Adipocyte (in vitro differentiated cells): ENCODE results near the gene RARB.
A peak's percentile ranks its signal among the peaks of the same experiment; 100 is the strongest.

ENCODE experiments used
- DNase-seq: peaks from one replicate; pipeline ENCODE4 v3.0.0-alpha.2; 2015; ENCODE audit warnings: low read depth
- H3K27me3 ChIP-seq: replicated peaks from 2 replicates; pipeline ENCODE4 v1.7.0; 2013; ENCODE audit warnings: mild to moderate bottlenecking, low read length, moderate library complexity; ENCODE audit not compliant: control insufficient read depth, insufficient read depth
- H3K36me3 ChIP-seq: 2 replicates; pipeline ENCODE4 v1.7.0; 2013; ENCODE audit warnings: low read length, mild to moderate bottlenecking, moderate library complexity; ENCODE audit not compliant: control insufficient read depth, insufficient read depth, severe bottlenecking
- H3K4me1 ChIP-seq: 2 replicates; pipeline ENCODE4 v1.7.0; 2013; ENCODE audit warnings: mild to moderate bottlenecking, low read length, moderate library complexity; ENCODE audit not compliant: control insufficient read depth, insufficient read depth
- H3K4me3 ChIP-seq: 2 replicates; pipeline ENCODE4 v1.7.0; 2013; ENCODE audit warnings: mild to moderate bottlenecking, low read length, moderate library complexity
- H3K9ac ChIP-seq: 2 replicates; pipeline ENCODE4 v1.7.0; 2013; ENCODE audit warnings: mild to moderate bottlenecking, low read length, moderate library complexity
- H3K9me3 ChIP-seq: 2 replicates; pipeline ENCODE4 v1.7.0; 2013; ENCODE audit warnings: mild to moderate bottlenecking, low read length, moderate library complexity; ENCODE audit not compliant: control insufficient read depth

The RARB gene

GRCh38 chr3:25493786-25494185 is 65.7 kb downstream of the RARB start:
- Histone ChIP-seq H3K9me3 (peaks cover 89% of the 10 kb centered on the region), H3K27me3 (no peaks in the 10 kb centered on the region), H3K9ac (no peak overlapping the region), H3K4me1 (no peaks in the 10 kb centered on the region), H3K36me3 (no peaks in the 10 kb centered on the region), H3K4me3 (peak overlapping the region; percentile 6)
- DNase-seq = peak; percentile 30

GRCh38 chr3:25495304-25495703 is 67.2 kb downstream of the RARB start:
- Histone ChIP-seq H3K9me3 (peaks cover 88% of the 10 kb centered on the region), H3K27me3 (no peaks in the 10 kb centered on the region), H3K4me1 (no peaks in the 10 kb centered on the region), H3K9ac (no peak overlapping the region), H3K4me3 (no peak overlapping the region), H3K36me3 (no peaks in the 10 kb centered on the region)
- no peak for DNase-seq

GRCh38 chr3:25495726-25496253 is 67.7 kb downstream of the RARB start:
- DNase-seq = no peak
- Histone ChIP-seq H3K9me3 (peaks cover 85% of the 10 kb centered on the region), H3K9ac (no peak overlapping the region), H3K4me1 (no peaks in the 10 kb centered on the region), H3K27me3 (no peaks in the 10 kb centered on the region), H3K36me3 (no peaks in the 10 kb centered on the region), H3K4me3 (no peak overlapping the region)

DNA sequence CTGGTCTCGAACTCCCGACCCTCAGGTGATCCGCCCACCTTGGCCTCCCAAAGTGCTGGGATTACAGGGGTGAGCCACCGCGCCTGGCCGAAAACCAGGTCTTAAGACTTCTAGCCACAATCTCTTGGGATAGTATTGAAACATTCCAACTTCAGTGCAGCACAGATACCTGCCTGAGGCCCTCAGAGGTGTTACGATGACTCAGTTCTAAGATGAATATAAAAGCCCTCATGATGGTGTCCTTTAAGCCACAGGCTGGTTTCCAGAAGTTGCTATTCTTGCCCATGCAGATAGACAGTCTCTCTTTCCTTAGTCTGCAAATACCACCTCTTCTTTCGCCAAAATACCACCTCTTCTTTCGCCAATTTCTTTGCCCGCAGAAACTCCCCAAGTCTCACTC is 69.0 kb downstream of the RARB start:
- no peaks in the 10 kb centered on the region for H3K4me1 ChIP-seq
- H3K9me3 ChIP-seq = peaks cover 83% of the 10 kb centered on the region
- no peaks in the 10 kb centered on the region for H3K27me3 ChIP-seq
- DNase-seq = no peak
- no peak overlapping the region for H3K4me3 ChIP-seq
- H3K36me3 ChIP-seq = no peaks in the 10 kb centered on the region
- no peak overlapping the region for H3K9ac ChIP-seq

- Histone ChIP-seq H3K27me3 (no peaks in the 10 kb centered on the region), H3K36me3 (no peaks in the 10 kb centered on the region), H3K4me1 (no peaks in the 10 kb centered on the region), H3K4me3 (no peak overlapping the region), H3K9me3 (peaks cover 63% of the 10 kb centered on the region), H3K9ac (no peak overlapping the region)
- no peak for DNase-seq
These were observed 72.7 kb downstream of the RARB start for GRCh38 chr3:25500706-25501210.

- Histone ChIP-seq H3K9ac (no peak overlapping the region), H3K36me3 (no peaks in the 10 kb centered on the region), H3K4me1 (no peaks in the 10 kb centered on the region), H3K27me3 (no peaks in the 10 kb centered on the region), H3K9me3 (peaks cover 51% of the 10 kb centered on the region), H3K4me3 (no peak overlapping the region)
- DNase-seq = no peak
These were observed 74.2 kb downstream of the RARB start for GRCh38 chr3:25502233-25502632.

DNA sequence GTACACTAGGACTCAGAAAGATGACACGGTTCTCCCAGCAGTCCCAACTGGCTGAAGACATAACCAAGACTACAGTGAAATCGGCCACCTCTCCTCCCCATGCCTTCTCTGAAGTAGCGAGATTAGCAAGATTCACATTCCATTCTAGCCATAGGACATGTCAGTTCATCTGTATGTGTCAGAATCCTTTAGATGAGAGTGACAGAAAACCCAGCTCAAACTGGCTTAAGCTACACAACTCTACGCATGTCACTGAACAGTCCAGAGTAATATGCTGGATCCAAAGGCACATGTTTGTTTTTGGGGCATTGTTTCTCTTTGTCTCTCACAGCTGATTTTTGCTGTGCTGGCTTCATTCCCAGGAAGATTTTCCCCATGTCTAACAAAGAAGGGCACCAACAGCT is 75.8 kb downstream of the RARB start:
- H3K4me3 ChIP-seq = no peak overlapping the region
- no peak overlapping the region for H3K9ac ChIP-seq
- H3K27me3 ChIP-seq = no peaks in the 10 kb centered on the region
- peaks cover 39% of the 10 kb centered on the region for H3K9me3 ChIP-seq
- H3K4me1 ChIP-seq = peaks cover 9% of the 10 kb centered on the region
- H3K36me3 ChIP-seq = no peaks in the 10 kb centered on the region
- DNase-seq = no peak

DNA sequence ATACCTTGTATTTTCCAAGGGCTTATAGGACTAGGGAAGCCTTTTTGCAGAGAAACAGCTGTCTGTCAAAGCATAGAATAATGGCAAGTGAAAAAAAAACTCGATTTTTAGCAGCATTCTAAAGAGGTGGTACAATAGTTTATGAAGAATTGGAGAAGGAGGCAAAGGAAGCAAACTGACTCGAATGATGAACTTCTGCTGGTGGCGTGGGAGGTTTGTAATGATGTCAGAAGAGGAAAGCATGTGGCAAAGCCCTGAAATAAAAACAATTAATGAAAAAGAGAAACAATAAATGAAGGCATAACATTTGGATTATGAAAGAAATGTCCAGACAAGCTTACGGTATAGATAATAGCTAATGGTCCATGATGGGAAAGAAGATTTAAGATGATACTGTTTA is 77.5 kb downstream of the RARB start:
- Histone ChIP-seq H3K4me1 (peaks cover 11% of the 10 kb centered on the region), H3K9ac (no peak overlapping the region), H3K4me3 (no peak overlapping the region), H3K9me3 (peaks cover 27% of the 10 kb centered on the region), H3K27me3 (no peaks in the 10 kb centered on the region), H3K36me3 (no peaks in the 10 kb centered on the region)
- DNase-seq = no peak

DNA sequence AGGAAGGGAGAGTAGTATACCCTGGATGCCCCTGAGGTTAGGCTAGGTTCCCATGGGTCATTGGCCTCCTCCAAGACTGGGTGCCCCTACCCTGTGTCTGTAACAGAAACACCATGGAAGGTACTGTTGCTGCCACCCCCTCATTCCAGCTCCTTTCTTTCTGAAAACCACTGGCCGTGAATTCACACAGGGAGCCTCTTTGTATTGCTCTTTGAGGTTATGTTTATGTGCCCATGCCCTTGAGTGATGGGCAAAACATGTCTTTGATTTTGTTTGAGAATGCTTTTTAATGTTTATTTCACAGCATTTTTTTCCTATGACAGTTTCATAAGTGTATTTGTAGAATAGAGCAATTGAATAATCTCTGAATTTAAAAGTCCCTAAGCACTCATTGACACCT is 79.7 kb downstream of the RARB start:
- DNase-seq = no peak
- Histone ChIP-seq H3K36me3 (no peaks in the 10 kb centered on the region), H3K27me3 (no peaks in the 10 kb centered on the region), H3K9ac (no peak overlapping the region), H3K4me1 (peaks cover 11% of the 10 kb centered on the region), H3K4me3 (no peak overlapping the region), H3K9me3 (peaks cover 12% of the 10 kb centered on the region)

GRCh38 chr3:25508433-25508832 is 80.4 kb downstream of the RARB start:
- DNase-seq = no peak
- Histone ChIP-seq H3K4me1 (peaks cover 11% of the 10 kb centered on the region), H3K9me3 (peaks cover 6% of the 10 kb centered on the region), H3K27me3 (no peaks in the 10 kb centered on the region), H3K4me3 (no peak overlapping the region), H3K9ac (no peak overlapping the region), H3K36me3 (no peaks in the 10 kb centered on the region)

DNA sequence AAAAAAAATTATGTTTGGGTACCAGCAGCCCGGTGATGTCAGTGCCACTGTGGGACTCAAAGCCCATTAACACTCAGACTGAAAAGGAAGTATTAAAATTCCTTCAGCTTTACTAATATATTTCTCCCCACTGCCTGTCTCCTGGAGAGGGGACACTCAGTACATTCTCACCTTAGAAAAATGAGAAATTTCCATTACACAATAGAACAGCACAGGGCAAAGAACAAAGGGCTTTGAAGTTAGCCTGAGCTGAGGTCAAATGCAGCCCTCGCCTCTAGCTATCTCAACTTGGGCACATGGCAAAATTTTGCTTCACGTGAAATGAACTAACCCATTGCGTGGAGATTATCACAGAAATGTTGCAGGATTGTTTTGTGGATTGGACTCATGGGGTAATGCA is 80.8 kb downstream of the RARB start:
- Histone ChIP-seq H3K9ac (no peak overlapping the region), H3K9me3 (peaks cover under 1% of the 10 kb centered on the region), H3K4me3 (no peak overlapping the region), H3K4me1 (peaks cover 11% of the 10 kb centered on the region), H3K36me3 (no peaks in the 10 kb centered on the region), H3K27me3 (no peaks in the 10 kb centered on the region)
- DNase-seq = peak; percentile 52

DNA sequence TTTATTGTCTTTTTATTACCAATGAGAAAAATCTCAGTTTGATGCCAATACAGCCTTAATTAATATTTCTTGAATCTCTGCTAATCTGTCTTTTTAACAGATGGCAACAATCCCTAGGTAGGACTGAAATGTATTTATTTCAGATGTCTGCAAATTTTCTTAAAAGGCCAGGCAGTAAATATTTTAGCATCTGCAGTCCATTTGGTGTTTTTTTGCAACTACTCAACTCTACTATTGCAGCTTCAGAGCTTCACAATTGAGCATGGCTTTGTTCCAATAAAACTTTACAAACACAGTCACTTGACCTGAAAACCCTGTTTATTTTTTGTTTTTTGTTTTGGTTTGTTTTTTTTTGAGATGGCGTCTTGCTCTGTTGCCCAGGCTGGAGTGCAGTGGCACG is 82.7 kb downstream of the RARB start:
- DNase-seq = peak; percentile 20
- H3K4me3 ChIP-seq = no peak overlapping the region
- peaks cover 4% of the 10 kb centered on the region for H3K9me3 ChIP-seq
- peaks cover 11% of the 10 kb centered on the region for H3K4me1 ChIP-seq
- no peak overlapping the region for H3K9ac ChIP-seq
- H3K36me3 ChIP-seq = no peaks in the 10 kb centered on the region
- no peaks in the 10 kb centered on the region for H3K27me3 ChIP-seq
